Activated T-cell treated with anti-CD3 and anti-CD28 coated beads for 24 hours (primary cell): Measurements from ENCODE around the gene CARD11.
A peak's percentile ranks its signal among the peaks of the same experiment; 100 is the strongest.

Source experiments
- DNase-seq: peaks from one replicate; pipeline ENCODE4 v3.0.0-alpha.2; 2020; ENCODE audit warnings: low read depth

Gene CARD11

GRCh38 chr7:2872296-2872874, 171.3 kb downstream of the CARD11 start:
- no peak for DNase-seq

DNA sequence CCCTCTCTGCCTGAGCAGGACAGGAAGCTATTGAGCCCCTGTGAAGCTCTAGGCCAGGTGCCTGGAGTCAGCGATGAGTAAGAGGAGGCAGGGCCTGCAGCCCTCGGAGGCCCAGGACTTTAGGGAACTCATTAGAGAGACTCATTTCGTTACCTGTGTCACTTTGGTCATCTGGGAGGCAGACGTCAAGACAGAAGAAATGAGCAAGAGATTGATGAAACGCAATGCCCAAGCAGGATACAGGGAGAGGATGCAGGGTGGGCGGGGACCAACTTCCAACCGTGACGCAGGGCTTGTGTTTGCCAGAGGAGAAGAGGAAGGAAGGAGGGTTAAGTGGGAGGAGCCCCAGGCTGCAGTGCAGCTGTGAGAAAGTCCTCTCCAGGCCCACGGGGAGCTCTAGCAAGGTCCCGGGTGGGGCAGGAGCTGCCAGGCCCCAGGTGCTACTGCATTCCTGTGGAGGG, 173.2 kb downstream of the CARD11 start:
- DNase-seq: peak; percentile 33

DNA sequence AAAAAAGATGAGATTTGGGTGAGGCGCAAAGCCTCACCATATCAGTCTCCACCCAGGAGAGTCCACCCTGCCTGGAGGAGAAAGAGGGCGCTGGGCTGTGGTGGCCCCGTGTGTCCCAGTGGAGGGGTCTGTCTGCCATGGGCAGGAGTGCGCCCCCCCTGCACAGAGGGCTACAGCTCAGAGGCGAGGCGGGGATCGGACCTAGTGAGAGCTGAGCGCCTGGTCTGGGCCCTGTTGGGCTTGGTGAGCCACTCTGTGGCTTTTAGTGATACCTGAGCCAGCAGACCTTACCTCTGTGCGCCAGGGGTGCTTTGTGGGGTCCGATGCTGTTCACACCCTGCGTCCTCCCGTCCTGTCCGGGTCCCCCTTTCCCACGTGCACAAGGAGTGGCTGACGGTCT, 173.7 kb downstream of the CARD11 start:
- no peak for DNase-seq

DNA sequence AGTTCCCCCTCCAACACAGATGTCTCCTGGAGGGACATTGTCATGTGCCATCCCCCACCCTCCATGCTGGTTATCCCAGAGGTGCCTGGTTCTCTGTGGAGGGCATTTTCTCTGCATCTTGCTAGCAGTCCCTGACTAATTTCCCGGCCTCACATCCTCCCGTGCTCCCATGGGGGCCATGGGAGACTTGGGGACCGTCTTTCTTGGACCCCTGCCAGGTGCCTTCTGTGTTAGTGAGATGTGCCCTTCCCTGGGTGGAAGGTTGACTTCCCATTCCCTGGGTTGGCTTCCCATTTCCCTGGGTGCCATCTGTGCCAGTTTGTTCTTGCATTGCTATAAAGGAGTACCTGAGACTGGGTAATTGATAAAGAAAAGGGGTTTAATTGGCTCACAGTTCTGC, 177.1 kb downstream of the CARD11 start:
- DNase-seq: no peak

GRCh38 chr7:2864999-2865670, 178.5 kb downstream of the CARD11 start:
- DNase-seq: peak; percentile 62

DNA sequence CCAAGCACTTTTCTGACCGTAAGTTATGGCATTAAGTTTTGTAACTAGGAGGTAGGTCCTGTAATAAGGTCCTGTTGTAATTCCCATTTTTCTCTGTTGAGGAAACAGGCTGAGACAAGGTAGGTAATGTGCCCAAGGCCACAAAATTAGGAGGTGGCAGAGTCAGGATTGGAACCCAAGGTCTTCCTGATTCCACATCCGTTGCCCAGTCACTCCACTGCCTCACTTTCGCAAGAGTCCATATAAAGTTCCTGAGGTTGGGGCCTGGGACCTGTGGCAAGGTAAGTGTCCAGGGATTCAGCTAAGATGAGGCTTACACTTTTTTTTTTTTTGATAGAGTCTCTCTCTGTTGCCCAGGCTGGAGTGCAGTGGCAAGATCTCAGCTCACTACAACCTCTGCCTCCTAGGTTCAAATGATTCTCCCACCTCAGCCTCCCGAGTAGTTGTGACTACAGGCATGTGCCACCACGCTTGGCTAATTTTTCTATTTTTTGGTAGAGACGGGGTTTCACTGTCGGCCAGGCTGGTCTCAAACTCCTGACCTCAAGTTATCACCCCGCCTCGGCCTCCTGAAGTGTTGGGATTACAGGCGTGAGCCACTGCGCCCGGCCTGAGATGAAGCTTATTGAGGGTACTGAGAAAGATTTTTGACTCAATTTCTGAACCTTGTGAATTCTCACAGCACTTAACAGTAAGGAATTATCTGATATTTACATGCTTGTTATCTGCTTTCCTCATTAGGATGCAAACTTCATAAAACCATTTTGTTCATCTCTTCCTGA, 179.3 kb downstream of the CARD11 start:
- DNase-seq: no peak

GRCh38 chr7:2863461-2864066, 180.1 kb downstream of the CARD11 start:
- peak; percentile 58 for DNase-seq

DNA sequence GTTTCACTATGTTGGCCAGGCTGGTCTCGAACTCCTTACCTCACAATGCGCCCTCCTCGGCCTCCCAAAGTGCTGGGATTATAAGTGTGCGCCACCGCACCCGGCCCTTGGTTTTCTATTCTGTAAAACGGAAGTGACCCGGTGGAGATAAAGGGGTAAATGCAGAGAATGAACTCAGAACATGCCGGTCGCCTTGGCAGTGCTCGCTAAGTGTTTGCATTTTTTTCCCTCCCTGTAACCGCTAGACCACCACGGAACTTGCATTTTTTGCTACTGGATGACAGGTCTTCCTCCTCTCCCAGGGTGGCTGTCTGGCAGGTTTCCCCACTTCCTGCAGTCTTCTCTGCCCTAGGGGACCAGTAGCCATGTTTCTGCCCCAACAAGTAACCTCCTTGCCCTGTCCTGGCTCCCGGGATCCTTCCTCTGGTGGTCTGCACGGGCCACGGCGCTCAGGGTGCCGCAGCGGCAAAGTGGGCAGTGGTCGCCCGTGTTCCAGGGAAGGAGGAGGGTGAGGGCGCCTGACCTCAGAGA, 180.8 kb downstream of the CARD11 start:
- DNase-seq: no peak

GRCh38 chr7:2861509-2861908, 182.2 kb downstream of the CARD11 start:
- no peak for DNase-seq

DNA sequence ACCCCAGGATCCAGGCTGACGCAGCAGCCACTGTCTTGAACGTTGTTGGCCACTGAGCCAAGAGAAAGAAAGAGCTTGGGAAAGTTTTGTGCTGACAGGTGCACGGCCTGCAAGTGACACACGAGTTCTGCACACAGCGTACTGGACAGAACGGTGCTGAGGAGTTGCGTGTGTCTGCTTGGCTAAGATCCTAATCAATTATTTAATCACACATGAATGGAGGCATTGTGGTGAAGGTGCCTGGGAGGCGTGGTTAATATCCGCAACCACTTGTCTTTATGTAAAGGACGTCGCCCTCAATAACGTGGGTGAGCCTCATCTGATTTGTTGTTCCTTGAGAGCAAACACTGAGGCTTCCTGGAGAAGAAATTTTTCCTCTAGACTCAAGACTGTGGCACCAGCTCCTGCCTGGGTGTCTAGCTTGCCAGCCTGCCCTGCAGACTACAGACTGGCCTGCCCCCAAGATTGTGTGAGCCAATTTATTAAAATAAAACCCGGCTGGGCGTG, 183.0 kb downstream of the CARD11 start:
- no peak for DNase-seq

- DNase-seq: no peak
These were observed 183.7 kb downstream of the CARD11 start for GRCh38 chr7:2859952-2860351.

DNA sequence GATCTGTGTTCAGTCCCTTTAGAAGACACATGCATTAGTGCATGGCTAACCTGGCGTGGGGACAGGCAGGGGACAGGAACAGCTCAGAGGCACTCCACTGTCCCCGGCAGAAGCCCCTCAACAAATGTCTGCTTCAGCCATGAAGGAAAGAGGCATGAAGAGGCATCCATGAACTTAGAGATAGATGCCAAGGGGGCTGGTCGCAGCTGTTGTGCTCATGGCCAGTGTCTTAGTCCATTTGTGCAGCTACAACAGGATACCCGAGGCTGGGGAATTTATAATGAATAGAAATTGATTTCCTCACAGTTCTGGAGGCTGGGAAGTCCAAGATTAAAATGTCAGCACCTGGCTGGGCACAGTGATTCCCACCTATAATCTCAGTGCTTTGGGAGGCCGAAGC, 185.0 kb downstream of the CARD11 start:
- no peak for DNase-seq

DNA sequence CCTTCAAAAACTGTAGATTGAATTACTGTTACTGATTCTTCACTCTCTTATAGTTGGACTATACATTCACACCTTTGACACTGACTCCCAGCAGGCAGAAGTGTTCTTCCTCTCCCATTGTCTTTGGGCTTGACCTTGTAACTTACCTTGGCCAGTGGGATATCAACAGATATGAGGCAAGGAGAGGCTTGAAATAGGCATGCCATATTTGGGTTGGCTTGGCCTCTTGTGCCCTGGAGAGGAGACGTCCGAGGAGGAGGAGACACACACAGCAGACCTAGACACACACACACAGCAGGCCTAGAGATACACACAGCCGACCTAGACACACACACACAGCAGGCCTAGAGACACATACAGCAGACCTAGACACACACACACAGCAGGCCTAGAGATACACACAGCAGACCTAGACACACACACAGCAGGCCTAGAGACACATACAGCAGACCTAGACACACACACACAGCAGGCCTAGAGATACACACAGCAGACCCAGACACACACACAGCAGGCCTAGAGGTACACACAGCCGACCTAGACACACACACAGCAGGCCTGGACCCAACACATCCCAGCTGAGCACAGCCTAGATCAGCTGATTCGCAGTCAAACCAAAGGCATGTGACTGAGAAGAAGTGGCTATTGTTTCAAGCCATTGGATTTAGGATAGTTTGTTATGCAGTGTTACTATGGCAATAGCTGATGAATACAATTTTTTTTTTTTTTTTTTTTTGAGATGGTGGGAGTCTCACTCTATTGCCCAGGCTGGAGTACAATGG, 187.1 kb downstream of the CARD11 start:
- no peak for DNase-seq
